ENCODE results near the gene MYMX.
"Not testable (repeated sequence)": the region's sequence is repeated elsewhere in the genome, so short reads cannot be mapped to it uniquely, and the experiment has no call there.

MYMX gene

DNA sequence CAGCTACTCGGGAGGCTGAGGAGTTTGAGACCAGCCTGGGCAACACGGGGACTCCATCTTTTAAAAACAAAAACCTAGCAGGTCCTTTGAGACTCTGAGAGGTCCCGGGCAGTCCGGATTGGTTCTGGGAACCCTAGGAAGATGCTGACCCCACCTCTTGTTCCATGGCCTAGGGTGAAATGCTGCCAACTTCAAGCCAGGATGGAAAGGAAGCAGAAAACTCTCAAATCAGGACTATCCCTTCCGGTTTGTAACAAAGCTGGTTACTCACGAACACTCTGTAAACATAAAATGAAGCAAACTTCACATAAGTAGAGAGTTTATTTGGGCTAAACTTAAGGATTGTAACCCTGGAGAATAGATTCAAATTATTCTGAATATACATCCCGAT is 30.1 kb upstream of the MYMX start:
- no peak for DNase-seq (ENCODE audit: low read depth)

DNA sequence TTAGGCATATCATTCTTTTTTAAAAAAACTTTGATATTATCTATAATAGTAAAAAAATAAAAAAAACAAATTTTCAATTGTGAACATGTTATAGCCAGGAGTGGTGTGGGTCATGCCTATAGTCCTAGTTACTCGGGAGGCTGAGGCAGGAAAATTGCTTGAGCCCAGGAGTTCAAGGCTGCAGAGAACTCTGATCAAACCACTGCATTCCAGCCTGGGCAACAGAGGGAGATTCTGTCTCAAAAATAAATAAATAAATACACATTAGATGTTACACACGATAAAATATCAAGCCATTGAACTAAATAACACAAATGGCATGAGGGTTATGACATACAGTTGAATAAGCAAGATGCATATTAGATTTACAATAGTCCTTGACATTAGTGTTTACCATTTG is 27.9 kb upstream of the MYMX start:
- no peak for DNase-seq (ENCODE audit: low read depth)

DNA sequence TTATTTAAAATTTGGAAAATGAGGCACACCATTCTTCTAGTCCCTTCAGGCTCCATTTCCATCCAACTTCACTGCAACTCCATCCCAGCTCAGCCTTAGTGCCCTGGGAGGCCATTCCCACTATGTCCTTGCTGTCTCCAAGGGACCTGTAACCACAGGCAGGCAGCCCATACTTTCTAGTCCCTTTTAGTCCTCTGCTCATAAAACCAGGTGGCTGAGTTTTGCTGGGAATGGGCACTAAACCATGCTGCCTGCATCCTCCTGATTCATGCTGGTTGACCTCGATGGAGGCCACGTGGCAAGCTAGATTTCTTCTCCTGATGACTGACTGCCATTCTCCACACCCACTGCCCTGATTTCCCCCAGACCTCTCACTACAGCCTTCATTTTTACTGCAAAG is 27.5 kb upstream of the MYMX start:
- DNase-seq (ENCODE audit: low read depth): no peak

DNA sequence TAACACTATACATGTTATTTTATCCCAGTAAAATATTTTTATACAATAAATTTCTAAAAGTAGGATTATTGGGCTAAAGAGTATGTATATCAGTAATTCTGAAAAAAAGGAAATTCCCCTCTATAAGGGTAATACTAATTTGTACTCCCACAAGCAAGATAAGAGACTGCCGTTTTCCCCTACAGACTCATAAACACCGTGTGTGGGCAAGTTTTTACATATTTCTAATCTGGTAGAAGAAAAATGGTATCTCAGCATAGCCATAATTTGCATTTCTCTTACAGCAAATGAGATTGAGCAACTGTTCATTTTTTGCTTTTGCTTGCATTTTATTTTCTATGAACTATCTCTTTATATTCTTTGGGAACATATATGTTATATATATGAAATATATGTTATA is 26.0 kb upstream of the MYMX start:
- no peak for DNase-seq (ENCODE audit: low read depth)

DNA sequence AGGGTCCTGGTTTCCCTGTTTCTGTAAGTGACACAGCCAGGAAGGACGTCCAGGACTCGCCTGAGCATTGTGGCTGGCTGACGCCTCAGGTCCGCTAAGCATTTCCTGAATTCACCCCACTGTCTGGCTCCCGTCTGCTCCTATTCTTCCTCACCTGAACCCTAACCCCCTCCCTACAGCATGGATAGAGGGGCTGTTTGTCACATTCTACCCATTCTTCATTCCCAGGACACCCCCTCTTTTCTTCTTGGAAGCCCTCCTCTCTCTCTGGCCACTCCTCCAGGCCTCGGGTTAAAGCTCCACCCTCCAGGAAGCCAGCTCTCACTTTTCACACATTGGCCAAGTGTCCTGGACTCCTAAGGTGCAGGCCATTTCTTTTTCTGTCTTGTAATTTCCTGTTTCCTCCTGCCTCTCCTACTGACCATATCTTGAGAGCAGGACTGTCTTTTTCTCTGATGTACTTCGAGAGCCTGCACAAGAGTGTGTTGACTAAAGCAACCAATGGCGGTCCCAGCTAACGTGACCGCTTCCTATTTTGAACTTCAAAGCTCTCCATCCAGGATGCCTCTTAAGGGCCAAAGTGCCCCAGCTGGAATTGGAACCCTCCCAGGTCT is 24.2 kb upstream of the MYMX start:
- DNase-seq (ENCODE audit: low read depth): no peak

DNA sequence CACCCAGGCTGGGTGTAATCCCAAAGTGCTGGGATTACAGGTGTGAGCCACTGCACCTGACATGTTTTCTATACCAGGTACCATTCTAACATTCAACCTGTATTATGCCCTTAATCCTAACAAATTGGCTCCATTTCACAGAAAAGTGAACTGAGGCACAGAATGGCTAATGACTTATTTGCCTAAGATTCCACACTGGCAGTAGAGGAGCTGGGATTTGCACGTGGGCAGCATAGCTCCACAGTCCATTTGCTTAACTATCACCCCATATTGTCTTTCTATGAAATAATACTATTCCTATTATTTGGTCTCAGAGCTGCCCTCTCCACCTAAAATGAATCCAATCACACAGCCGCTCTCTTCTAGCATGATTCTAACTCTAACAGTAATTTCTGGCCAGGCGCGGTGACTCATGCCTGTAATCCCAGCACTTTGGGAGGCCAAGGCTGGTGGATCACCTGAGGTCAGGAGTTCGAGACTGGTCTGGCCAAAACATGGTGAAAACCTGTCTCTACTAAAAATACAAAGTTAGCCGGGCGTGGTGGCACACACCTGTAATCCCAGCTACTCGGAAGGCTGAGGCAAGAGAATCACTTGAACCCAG is 23.3 kb upstream of the MYMX start:
- DNase-seq (ENCODE audit: low read depth): no peak

DNA sequence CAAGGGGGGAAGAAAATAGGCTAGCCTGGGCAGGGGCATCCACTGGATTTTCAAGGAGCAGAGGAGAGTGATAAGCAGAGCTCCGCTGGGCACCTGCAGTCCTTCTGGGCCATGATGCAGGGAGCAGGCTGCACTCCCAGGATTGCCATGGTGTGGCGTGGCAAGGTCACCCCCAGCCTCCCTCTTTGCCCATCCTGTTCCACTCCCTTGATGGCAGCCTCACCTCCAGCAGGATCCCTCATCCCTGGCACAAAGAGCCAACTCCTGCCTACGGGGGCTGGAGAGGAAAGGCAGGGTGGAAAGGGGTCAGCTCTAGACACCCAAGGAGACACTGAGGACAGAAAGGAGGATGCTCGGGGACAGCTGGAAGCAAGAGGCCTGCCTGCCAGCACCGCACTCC is 22.4 kb upstream of the MYMX start:
- no peak for DNase-seq (ENCODE audit: low read depth)

DNA sequence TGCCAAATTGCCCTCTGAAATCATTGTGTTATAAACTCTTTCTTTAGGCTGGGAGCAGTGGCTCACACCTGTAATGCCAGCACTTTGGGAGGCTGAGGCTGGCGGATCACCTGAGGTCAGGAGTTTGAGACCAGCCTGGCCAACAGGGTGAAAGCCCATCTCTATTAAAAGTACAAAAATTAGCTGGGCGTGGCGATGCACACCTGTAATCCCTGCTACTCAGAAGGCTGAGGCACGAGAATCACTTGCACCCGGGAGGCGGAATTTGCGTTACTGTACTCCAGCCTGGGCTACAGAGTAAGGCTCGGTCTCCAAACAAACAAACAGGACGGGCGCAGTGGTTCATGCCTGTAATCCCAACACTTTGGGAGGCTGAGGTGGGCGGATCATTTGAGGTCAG is 20.4 kb upstream of the MYMX start:
- not testable (repeated sequence) for DNase-seq (ENCODE audit: low read depth)

DNA sequence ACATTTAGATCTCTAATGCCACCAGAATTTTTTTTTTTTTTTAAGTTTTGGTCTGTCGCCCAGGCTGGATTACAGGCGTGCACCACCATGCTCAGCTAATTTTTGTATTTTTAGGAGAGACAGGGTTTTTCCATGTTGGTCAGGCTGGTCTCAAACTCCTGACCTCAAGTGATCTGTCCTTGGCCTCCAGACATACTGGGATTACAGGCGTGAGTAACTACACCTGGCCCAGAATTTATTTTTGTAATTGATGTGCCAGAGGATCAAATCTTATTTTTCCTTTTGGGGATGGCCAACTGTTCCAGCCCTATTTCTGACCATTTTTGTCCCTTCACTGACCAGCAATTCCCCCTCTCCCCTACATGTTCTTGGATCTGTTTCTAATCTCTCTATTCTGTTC is 18.0 kb upstream of the MYMX start:
- DNase-seq (ENCODE audit: low read depth): no peak

DNA sequence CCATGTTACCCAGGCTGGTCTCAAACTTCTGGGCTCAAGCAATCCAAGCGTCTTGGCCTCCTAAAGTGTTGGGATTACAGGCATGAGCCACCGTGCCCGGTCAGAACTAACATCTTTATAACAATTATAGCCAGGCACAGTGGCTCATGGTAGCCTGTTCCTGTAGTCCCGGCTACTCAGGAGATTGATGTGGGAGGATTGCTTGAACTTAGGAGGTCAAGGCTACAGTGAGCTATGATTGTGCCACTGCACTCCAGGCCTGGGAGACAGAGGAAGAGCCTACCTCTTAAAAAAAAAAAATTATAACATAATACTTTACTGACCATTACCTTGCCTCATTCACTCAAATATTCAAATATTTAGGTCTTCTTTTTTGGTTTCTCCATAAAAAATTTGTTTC is 16.8 kb upstream of the MYMX start:
- no peak for DNase-seq (ENCODE audit: low read depth)

DNA sequence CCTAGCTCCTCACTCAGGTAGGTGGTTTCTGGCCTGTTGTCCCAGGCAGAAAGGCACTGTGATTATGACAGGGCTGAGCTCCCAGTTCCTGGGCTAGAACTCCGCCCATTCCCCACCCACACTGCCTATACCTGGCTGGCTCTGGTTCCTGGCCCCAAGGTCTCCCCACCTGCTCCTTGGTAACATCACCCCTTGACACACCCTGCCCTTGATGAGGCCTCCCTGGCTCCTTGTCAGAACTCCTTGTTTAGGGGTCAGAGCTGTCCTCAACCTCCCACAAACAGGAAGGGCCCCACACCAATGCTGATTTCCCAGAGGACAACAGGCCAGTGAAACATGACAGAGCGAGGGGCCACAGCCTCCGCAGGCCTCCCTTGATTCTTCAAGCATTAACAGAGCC is 15.5 kb upstream of the MYMX start:
- DNase-seq (ENCODE audit: low read depth): no peak

DNA sequence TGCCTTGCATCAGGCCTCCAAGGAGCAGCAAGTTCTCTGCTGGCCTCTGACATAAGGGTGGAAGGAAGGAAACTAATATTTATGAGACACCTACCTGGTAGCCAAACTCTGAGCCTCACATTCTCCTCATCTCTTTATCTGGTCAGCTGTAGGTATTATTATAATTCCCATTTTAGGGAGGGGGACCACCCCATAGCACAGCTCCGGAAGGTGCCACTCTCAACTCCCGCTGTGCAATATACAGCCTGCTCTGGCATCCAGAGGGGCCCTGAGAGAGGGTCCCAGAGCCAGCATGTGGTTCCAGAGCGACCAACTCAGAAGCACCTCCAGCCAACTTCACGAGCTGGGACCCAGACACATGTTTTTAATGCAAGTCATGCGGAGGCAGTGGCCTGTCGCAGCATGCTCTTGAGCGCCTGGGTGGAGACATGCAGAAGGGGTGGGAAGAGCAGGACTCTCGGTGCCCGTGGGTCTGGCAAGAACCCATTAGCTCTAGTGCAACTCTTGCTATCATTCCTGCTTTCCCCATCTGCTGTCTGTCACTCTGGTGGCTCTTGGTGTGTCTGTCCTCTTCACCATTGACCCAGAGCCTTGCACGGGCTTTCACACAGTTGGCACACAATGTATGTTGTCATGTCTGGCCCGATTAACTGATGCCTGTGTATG is 15.0 kb upstream of the MYMX start:
- DNase-seq (ENCODE audit: low read depth): no peak

DNA sequence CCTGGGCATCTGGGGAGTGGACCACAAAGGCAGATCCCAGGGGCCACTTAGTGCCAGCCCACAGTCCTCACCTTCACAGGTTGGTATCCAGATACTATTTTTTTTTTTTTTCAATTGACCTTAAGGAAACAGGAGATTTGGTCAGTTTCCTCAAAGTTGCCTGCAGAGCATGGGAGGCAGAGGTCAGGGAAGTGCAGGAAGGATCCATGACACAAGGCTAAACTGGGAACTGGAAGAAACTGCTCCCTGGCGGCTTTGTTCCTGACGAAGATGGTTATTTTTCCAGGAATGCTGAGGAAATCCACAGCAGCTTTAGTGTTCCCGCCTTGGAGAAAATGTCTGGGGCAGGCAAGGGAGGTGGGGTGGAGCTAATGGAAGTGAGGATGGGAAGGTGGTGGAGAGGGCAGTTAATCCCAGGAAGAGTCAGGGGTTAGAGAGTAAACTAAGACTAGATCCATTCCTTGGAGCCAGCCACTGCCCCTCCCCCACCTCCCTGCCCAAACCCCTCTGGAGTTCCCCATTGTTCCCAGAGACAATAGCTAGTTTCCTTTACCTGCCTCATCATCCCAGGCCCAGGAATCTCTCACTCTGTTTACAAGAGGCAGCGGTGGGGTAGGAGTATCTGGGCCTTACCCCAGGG is 14.3 kb upstream of the MYMX start:
- no peak for DNase-seq (ENCODE audit: low read depth)

DNA sequence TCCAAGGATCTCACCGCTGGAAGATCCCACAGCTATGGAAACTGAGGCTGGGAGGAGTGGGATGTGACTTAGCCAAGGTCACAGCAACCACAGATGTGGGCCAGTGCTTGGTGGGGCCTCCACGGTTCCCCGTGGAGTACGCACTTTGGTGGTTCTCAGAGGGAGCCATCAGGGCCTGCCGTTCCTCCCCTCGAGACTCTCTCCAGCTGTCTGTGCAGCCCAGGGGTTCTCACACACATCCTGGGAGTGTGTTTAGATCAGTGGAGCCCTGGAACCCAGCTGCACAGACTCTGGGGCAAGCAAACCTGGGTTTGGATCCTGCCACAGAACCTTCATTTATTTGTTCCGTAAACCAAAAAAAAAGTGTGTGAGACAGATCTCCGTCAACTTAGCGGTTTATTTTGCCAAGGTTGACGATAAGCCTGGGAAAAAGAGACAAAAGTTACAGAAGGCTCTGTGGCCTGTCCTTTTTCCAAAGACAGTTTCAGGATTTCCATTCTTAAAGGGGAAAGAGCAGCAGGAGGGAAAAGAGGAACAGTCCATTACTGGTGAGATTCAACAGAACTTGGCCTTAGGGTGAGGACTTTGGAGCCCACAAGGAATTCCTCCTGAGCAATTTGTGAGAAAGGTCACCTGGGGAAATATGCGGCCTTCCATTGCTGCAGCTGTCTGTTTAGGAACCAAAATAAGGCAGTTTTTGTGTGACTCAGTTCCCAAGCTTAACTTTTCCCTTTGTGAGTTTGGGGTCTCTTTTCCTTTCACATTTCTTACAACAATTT is 13.6 kb upstream of the MYMX start:
- DNase-seq (ENCODE audit: low read depth): no peak

DNA sequence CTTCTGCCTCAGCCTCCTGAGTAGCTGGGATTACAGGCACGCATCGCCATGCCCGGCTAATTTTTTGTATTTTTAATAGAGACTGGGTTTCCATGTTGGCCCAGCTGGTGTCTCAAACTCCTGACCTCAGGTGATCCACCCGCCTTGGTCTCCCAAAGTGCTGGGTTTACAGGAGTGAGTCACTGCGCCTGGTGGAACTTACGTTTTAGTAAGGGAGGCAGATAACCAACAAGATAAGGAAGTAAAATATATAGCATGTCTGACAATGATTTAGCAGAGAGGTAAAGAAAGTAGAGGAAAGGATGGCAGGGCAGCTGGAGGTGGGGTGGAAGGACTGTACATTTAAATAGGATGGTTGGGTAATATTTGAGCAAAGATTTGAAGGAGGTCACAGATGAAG is 12.8 kb upstream of the MYMX start:
- no peak for DNase-seq (ENCODE audit: low read depth)

DNA sequence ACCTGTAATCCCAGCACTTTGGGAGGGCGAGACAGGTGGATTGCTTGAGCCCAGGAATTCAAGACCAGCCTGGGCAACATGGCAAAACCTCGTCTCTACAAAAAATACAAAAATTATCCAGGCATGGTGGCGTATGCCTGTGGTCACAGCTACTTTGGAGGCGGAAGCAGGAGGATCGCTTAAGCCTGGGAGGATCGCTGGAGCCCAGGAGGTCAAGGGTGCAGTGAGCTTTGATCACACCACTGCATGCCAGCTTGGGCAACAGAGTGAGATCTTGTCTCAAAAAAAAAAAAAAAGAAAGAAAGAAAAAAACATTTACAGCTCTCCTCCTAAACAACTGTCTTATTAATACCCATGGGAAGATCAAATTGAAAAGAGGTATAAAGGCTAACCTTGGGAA is 8.8 kb upstream of the MYMX start:
- DNase-seq (ENCODE audit: low read depth): no peak

DNA sequence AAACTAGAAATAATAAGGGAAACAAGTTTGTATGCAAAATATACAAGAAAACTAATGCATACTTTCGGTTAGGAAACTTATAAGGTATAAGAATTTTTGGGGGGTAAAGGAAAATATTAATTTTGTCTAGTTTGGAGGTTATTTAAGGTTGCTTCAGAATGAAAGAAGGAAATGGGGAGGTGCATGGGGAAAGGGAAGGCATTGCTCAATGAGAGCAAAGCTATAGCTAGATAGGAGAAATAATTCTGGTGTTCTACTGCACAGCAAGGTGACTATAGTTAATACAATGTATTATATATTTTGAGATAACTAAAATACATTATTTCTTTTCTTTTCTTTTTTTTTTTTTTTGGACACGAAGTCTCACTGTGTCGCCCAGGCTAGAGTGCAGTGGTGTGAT is 5.4 kb upstream of the MYMX start:
- no peak for DNase-seq (ENCODE audit: low read depth)

DNA sequence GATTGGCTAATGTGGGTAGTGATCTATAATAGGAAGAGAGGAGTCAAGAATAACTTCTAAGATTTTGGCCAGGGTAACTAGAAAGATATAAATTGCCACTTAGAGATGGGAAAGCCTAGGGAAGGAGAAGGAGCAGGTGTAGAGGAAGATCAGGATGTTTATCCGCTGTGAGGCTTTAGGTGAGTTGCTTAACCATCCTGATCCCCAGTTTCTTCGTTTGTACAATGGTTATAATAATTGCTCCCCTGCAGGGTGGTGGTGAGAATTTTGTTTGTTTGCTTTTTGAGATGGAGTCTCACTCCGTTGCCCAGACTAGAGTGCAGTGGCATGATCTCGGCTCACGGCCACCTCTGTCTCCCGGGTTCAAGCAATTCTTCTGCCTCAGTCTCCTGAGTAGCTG is 2.4 kb upstream of the MYMX start:
- no peak for DNase-seq (ENCODE audit: low read depth)

DNA sequence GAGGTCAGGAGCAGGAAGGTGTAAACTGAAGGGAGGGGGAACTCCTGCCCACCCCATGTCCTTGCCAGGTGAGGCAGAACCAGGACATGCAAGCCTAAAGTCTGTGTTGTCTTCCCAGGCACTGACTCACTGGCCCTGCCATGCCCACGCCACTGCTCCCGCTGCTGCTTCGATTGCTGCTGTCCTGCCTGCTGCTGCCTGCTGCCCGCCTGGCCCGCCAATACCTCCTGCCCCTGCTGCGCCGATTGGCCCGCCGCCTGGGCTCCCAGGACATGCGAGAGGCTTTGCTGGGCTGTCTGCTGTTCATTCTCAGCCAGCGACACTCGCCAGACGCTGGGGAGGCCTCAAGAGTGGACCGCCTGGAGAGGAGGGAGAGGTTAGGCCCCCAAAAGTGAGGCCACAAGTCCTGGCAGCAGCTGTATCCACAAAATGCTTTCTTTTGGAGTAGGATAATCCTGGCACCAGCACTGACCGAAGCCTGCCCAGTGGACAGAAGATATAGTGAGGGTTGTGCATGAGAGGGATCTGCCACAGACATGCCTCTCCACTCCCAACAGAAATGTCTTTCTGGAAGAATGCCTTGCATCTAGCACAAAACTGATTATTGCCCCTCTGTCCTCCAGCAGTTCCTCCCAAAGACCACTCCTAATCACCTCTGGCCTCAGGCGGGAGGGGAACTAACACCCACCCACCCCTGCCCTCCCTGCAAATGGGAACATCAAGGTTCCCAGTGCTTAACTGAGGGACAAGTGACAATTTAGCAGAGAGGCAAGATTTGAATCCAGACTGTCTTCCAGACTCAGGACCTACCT is 812 bp downstream of the MYMX start:
- no peak for DNase-seq (ENCODE audit: low read depth)

DNA sequence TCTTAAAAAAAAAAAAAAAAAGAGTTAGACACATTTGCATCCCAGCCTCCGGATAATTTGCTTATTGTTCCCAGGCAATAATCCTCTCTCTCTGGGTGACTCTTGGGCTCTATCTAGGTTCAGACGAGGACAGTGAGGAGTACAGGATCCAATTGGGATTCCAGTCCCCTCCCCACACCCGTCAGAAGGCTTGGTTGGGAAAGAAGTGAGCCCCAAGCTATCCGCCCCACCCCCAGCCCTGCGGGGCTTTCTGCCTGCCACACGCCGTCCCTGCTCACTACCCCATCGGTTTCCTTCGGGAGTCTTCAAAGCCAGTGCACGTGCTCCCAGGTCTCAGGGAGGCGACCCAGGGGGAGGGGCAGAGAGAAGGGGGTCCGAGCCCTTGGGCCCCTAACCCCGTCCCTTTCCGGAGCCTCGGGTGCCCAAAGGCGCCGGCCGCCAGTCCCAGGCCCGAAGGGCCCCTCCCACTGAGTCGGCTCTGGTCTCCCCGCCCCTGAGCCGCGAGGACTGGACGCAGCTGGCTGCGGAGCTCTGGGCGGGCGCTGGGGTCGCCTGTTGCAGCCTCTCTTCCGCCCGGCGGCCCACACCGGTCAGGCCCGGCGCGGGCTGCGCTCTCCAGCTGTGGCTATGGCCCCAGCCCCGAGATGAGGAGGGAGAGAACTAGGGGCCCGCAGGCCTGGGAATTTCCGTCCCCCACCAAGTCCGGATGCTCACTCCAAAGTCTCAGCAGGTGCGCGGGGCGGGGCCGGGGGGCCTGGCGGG is 2.5 kb downstream of the MYMX start:
- DNase-seq (ENCODE audit: low read depth): no peak

Data from T follicular helper cell (primary cell).